H1 (cell line): ENCODE results near the gene BRMS1L.

Experiments used
- EZH2 ChIP-seq: fragments of 200-600 bp; sonication (generic); IDR thresholded peaks from 2 replicates; pipeline ENCODE4 v1.7.1; 2012; ENCODE audit warnings: low read depth, mild to moderate bottlenecking, moderate library complexity, low read length, inconsistent platforms; ENCODE audit not compliant: severe bottlenecking
- POLR2A ChIP-seq, 2 experiments: IDR thresholded peaks; 1 replicate in 1 of 2; 2 replicates in 1 of 2; pipeline ENCODE4 v1.6.1; 2011; ENCODE audit warnings: low read depth in 2 of 2, low read length in 2 of 2, mild to moderate bottlenecking in 2 of 2; ENCODE audit errors: control extremely low read depth in 1 of 2
- POLR2AphosphoS5 ChIP-seq: IDR thresholded peaks from 2 replicates; pipeline ENCODE4 v1.6.1; 2011; ENCODE audit warnings: low read depth, low read length
- RAD21 ChIP-seq, 2 experiments: IDR thresholded peaks in 1 of 2; conservative IDR thresholded peaks in 1 of 2; 2 replicates each; pipeline ENCODE4 v1.6.1; 2011; ENCODE audit warnings: low read depth in 2 of 2, low read length in 2 of 2, improper control_type of control experiment in 1 of 2, inconsistent platforms in 1 of 2, mild to moderate bottlenecking in 1 of 2, moderate library complexity in 1 of 2
- SIRT6 ChIP-seq: IDR thresholded peaks from one replicate; pipeline ENCODE4 v1.7.1; 2012; ENCODE audit warnings: low read length, inconsistent platforms

- TF ChIP-seq EZH2 (no peak), POLR2A (IDR thresholded peaks at IDR 0.05; ENCODE audit: control extremely low read depth in 1 of 2, low read depth in 2 of 2, low read length in 2 of 2) (no peak), RAD21 (IDR thresholded peaks at IDR 0.05 in 1 of 2, conservative IDR thresholded peaks at IDR 0.05 in 1 of 2; ENCODE audit: low read depth in 2 of 2, low read length in 2 of 2) (no peak), SIRT6 (no peak), POLR2AphosphoS5 (no peak)
Measured at GRCh38 chr14:35875296-35875695, 49.2 kb downstream of the BRMS1L start.
